ENCODE measurements around the gene SGPP2. TPM values are rescaled to one million over a fixed set of nuclear protein-coding genes. Genes with fewer than 3 reads are reported as not detected.

Gene SGPP2
- polyA plus RNA-seq, 2 of the 4 experiments (the other 2 are of a cell fraction) = 0.10 to 0.26 TPM

DNA sequence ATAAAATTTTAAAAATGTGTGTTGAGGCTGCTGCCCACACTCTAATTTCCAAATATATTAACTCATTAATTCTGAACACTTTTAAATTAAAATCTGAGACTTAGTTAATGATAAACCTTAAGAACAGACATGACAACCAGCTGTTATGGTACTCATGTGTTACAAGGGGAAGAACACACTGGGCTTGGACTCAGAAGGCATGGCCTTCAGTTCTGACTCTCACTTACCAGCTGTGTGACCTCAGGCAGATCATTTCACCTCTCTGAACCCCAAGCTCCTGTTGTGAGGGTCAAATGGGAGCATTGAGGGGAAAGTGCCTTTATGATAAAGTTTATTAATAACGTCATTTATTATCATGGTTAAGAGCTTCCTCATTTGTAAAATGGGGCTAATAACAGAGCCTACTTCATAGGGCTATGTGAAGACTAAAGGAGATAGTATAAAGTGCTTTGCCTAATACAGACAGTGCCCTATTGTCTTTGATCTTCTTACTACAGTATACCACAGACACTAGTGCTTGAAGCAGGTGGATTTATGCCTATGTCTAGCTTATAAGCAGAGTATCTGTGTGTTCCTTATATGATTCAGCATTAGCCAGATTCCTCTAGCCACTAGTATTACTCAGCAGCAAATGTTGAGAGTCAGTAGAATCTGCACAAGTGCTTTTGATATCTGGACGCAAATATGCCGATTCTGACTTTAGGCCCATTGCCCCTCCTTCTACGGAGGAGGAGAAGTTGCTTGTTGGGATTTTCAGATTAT is 99.6 kb downstream of the SGPP2 start:
- DNase-seq (ENCODE audit: low read depth in 1 of 2, low spot score in 1 of 2) (no peak), ATAC-seq (no peak)
- WGBS (ENCODE audit: missing lambda C conversion rate) = 80% methylated on average over 4 of the region's 4 CpGs

GRCh38 chr2:222525811-222526210 is 101.5 kb downstream of the SGPP2 start:
- TF ChIP-seq GATA3 (IDR thresholded peaks at IDR 0.05; ENCODE audit: borderline replicate concordance) = no peak
- no peak for TF ChIP-seq SREBF2 (IDR thresholded peaks at IDR 0.05)
- no peak for TF ChIP-seq CBX8 (IDR thresholded peaks at IDR 0.05)
- no peak for TF ChIP-seq JUNB (IDR thresholded peaks at IDR 0.05)
- no peak for TF ChIP-seq POLR2A (IDR thresholded peaks at IDR 0.05; ENCODE audit: low read length)
- TF ChIP-seq TP53 (CRISPR knock-in tag; IDR thresholded peaks at IDR 0.05) = no peak
- no peak for TF ChIP-seq CHD4 (IDR thresholded peaks at IDR 0.05; ENCODE audit: borderline replicate concordance)
- no peak for TF ChIP-seq RARB (CRISPR knock-in tag; IDR thresholded peaks at IDR 0.05)
- no peak for TF ChIP-seq JUN (IDR thresholded peaks at IDR 0.05)
- TF ChIP-seq HOXB5 (CRISPR knock-in tag; IDR thresholded peaks at IDR 0.05) = no peak
- TF ChIP-seq POLR2AphosphoS2 (conservative IDR thresholded peaks at IDR 0.05; ENCODE audit: low read length) = no peak
- TF ChIP-seq MAZ (IDR thresholded peaks at IDR 0.05; ENCODE audit: borderline replicate concordance, low read depth, low read length) = no peak
- TF ChIP-seq ZC3H11A (IDR thresholded peaks at IDR 0.05) = no peak
- no peak for TF ChIP-seq HMGXB4 (CRISPR knock-in tag; IDR thresholded peaks at IDR 0.05; ENCODE audit: borderline replicate concordance)
- no peak for TF ChIP-seq FOSL2 (IDR thresholded peaks at IDR 0.05)
- no peak for TF ChIP-seq FOSL2 (CRISPR knock-in tag; IDR thresholded peaks at IDR 0.05)
- TF ChIP-seq, protein P1, sequence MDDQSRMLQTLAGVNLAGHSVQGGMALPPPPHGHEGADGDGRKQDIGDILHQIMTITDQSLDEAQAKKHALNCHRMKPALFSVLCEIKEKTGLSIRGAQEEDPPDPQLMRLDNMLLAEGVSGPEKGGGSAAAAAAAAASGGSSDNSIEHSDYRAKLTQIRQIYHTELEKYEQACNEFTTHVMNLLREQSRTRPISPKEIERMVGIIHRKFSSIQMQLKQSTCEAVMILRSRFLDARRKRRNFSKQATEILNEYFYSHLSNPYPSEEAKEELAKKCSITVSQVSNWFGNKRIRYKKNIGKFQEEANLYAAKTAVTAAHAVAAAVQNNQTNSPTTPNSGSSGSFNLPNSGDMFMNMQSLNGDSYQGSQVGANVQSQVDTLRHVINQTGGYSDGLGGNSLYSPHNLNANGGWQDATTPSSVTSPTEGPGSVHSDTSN (IDR thresholded peaks at IDR 0.05) = no peak
- TF ChIP-seq RAD21 (conservative IDR thresholded peaks at IDR 0.05 in 1 of 2, IDR thresholded peaks at IDR 0.05 in 1 of 2) = no peak
- FAIRE-seq (no peak), DNase-seq (ENCODE audit: low read depth in 1 of 2, low spot score in 1 of 2) (no peak), ATAC-seq (no peak)
- Histone ChIP-seq H3K4me3 (no peak overlapping the region), H3K4me2 (no peak overlapping the region), H3K27ac (no peak overlapping the region), H3K9me3 (no peaks in the 10 kb centered on the region), H3K4me1 (no peaks in the 10 kb centered on the region)
- 53% methylated on average over 5 of the region's 5 CpGs for WGBS (ENCODE audit: missing lambda C conversion rate)
- ChIA-PET POLR2A (no interaction called here), CTCF (no interaction called here)

More for the DNA sequence above, 99.6 kb downstream of the SGPP2 start:
- no peak overlapping the region for H3K4me3 ChIP-seq
- POLR2A ChIA-PET = no interaction called here
- H3K9me3 ChIP-seq = no peaks in the 10 kb centered on the region
- CTCF ChIA-PET = interaction anchor here (1.9 kb wide), 1 partner anchor 206 kb away, joined by 4 read pairs; no protein-coding TSS in a partner anchor
- no peak for FAIRE-seq
- H3K4me2 ChIP-seq = no peak overlapping the region
- H3K4me1 ChIP-seq = no peaks in the 10 kb centered on the region
- TF ChIP-seq CBX8 (IDR thresholded peaks at IDR 0.05) = no peak
- TF ChIP-seq SMC3 (IDR thresholded peaks at IDR 0.05) = no peak
- TF ChIP-seq HDAC2 (IDR thresholded peaks at IDR 0.05) = no peak
- no peak for TF ChIP-seq ZC3H11A (IDR thresholded peaks at IDR 0.05)
- no peak for TF ChIP-seq CBX2 (IDR thresholded peaks at IDR 0.05; ENCODE audit: borderline replicate concordance, low read depth)
- TF ChIP-seq, protein P2, sequence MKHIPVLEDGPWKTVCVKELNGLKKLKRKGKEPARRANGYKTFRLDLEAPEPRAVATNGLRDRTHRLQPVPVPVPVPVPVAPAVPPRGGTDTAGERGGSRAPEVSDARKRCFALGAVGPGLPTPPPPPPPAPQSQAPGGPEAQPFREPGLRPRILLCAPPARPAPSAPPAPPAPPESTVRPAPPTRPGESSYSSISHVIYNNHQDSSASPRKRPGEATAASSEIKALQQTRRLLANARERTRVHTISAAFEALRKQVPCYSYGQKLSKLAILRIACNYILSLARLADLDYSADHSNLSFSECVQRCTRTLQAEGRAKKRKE (CRISPR knock-in tag; IDR thresholded peaks at IDR 0.05; ENCODE audit: low read depth) = no peak
- no peak for TF ChIP-seq CHD2 (IDR thresholded peaks at IDR 0.05; ENCODE audit: low read length, partially characterized antibody)
- TF ChIP-seq FOSL2 (IDR thresholded peaks at IDR 0.05) = no peak
- TF ChIP-seq FOSL2 (CRISPR knock-in tag; IDR thresholded peaks at IDR 0.05) = no peak
- H3K27ac ChIP-seq = no peak overlapping the region

Data from A549 (cell line).